Prostate gland (tissue), 2 donors: ENCODE results near the gene SARNP.

Experiments used
- CTCF ChIP-seq, 4 experiments: fragments of 200-600 bp in 2 of 4; fragments of 450-650 bp in 2 of 4; sonication (generic) in 2 of 4; IDR thresholded peaks; 1 replicate in 3 of 4; 2 replicates in 1 of 4; pipeline ENCODE4 v1.5.1; 2016 to 2019; ENCODE audit warnings: antibody characterized with exemption in 4 of 4, mild to moderate bottlenecking in 2 of 4, moderate library complexity in 2 of 4
- POLR2A ChIP-seq: fragments of 450-650 bp; IDR thresholded peaks from one replicate; pipeline ENCODE4 v1.6.1; 2016; ENCODE audit warnings: antibody characterized with exemption, mild to moderate bottlenecking

GRCh38 chr12:55797068-55797467 lies 20.5 kb downstream of the SARNP start:
- peak in 3 of 4 experiments; percentile 36 to 56 (median 40) for TF ChIP-seq CTCF (IDR thresholded peaks at IDR 0.05)
- no peak for TF ChIP-seq POLR2A
